HG03457 (cell line): ENCODE measurements around the gene JAZF1.

Experiments used
- ATAC-seq: cut with Tn5 transposase; IDR thresholded peaks from one replicate; pipeline ENCODE4 v1.9.1; 2021; ENCODE audit warnings: moderate number of reproducible peaks; ENCODE audit not compliant: unreplicated experiment

The JAZF1 gene

DNA sequence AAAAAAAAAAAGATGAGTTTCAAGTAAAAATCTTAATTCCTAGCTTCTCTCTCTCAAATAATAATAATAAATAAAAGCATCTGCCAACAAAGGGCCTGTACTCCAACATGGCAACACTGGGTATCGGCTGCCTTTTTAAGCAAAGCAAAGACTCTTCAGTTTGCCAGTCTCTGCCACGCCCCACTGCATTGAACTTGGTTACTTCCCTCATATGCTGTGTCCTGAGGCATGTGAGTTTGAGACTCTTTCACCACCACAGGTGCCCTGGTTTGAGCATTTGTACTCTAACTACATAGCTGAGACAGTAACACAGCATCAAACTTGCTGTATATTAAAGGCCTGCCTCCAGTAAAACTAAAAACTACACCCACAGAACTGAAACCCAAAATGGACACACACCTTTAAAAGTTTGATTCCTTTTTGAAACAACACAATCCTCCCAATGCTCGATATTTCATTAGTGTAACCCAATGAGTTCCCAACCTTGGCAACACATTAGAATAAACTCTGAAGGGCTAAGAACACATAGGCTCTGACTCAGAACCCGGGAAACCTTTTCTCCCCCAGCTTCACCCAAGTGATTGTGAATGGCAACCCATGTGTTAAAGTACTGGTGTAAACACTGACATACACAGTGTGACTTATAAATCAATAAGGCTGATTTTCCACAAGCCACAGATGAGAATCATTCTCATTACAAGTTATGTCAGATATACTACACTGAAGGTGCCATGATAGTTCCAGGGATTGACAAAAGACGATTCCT, 12.0 kb downstream of the JAZF1 start:
- no peak for ATAC-seq

- ATAC-seq: no peak
Observed at GRCh38 chr7:28166982-28167715, 13.4 kb downstream of the JAZF1 start.

DNA sequence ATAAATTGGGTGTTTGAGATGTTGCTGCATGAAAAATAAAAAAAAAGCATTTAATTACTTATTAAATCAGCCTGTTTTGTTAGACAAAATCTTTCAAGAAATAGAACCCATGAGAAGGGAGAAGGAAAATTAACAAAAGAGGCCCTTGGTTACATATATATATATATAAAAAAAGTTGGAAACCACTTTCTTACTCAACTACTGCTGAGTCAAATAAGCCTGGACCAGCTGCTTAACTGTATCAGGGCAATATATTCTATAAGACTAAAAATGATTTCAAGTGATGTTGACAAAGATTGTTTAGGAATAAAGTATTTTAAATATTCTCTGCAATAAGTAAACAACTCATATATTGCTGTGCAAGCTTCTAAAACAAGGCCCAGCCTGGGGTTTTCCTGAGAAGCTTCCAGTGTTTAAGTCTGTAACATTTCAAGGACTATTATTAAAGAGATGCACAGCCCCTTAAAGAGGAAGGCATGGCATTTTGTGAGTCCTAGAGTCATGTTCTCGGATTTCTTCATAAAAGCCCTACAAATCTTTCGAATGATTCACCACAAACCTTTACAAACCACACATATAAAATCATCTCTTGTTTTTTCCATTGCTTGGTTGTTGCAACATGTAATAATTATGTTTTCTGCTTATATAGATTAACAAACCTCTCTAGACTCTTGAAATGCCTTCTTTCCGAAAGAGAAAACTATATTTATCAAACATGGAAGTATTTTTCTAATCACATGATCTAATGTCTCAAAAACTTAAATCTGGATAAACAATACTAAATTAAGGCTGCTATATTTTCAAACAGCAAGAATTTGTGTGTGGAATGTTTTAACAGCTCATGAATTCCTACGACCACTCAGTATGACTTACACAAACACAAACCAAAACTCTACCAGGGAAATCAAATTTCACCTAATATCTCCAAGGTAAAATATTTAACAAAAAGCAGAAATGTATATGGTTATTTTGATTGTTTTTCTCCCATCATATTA, 14.3 kb downstream of the JAZF1 start:
- no peak for ATAC-seq

- no peak for ATAC-seq
Observed at GRCh38 chr7:28165261-28165660, 15.3 kb downstream of the JAZF1 start.

DNA sequence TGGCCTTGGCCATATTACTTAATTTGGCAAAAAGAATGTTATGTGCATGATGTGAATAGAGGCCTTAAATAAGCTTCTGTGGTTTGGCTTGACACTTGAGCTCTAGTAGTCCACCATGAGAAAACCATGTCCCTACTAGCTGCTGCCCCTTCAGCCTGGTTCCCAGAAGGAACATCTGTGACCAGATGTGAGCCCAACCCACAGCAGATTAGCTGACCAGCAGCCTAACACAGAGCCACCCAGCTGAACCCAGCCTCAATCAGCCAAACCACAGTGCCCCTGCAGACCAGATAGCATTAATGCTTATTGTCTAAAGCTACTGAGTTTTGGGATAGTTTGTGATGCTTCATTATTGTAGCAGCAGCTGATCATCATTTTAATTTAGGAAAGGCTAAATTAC, 16.6 kb downstream of the JAZF1 start:
- ATAC-seq: no peak

GRCh38 chr7:28161331-28161730, 19.3 kb downstream of the JAZF1 start:
- ATAC-seq: no peak

DNA sequence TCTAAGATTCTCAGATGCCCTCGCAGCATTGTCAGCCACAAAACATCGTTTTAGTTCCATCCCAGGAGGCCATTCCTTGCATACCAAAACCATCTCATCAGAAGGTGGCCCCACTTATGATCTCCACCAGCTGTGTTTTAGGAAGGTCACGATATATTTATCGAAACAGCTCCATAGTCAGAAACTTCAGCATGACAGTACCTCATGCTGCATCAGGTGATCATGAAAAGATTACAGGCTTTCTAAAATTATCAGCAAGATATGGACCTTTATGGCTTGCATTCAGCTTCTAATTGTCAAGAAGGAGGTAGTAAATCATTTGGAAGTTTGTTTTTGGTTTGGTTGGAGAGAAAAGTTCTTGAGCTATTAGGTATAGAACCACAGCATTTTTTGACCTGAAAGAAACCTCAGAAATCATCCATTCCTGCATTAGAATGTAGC, 20.0 kb downstream of the JAZF1 start:
- ATAC-seq: no peak

DNA sequence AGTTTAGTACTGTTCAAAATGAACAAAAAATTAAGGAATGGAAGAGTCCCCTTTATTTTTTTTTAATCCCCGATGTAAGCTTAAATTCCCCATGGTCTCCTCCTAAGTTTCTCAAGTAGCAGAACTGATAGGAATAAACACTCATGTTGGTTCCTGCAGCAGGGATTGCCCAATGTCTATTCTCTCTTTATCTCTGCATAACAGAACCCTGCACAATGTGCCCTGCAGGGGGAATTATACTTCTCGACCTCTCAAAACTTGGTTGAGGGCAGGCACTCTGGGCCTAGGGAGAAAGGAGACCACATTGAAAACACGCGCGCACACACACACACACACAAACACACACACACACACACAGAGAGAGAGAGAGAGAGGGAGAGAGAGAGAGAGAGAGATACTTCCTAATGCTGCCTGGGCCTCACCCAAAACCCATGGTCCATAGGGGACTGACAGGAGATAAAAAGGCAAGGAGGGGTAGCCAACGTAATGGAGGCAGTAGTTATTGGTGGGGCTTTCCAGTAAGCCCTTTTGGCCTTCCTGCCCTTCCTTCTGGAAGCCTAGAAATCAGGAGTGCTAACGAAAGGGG, 22.7 kb downstream of the JAZF1 start:
- no peak for ATAC-seq

DNA sequence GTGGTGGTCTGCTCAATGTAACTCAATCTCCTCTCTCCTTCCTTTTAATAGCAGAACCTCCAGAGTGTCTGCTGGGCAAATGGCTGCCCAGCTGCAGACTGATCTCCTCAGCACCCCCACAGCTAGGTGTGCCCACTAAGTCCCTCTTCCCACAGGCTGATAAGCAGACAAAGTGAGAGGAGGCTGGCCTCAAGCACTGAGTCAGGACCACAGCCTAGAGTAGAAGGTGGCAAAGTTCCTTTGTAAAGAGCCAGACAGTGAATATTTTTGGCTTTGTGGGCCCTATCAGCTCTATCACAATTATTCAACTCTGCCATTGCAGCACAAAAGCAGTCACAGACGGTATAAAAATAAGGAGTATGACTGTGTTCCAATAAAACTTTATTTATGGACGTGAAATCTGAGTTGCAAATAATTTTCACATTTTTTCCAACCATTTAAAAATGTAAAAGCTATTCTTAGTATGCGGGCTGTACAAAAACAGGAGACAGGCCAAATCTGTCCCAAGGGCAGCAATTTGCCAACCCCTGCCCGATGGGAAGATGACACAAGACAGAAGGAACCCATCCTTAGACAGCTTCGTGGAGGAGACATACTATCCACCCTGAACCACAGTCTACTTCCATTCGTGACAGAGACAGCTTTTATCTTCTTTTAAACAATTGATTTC, 23.4 kb downstream of the JAZF1 start:
- no peak for ATAC-seq

- no peak for ATAC-seq
Observed at GRCh38 chr7:28156401-28156800, 24.2 kb downstream of the JAZF1 start.

- ATAC-seq: no peak
Observed at GRCh38 chr7:28155964-28156363, 24.6 kb downstream of the JAZF1 start.

DNA sequence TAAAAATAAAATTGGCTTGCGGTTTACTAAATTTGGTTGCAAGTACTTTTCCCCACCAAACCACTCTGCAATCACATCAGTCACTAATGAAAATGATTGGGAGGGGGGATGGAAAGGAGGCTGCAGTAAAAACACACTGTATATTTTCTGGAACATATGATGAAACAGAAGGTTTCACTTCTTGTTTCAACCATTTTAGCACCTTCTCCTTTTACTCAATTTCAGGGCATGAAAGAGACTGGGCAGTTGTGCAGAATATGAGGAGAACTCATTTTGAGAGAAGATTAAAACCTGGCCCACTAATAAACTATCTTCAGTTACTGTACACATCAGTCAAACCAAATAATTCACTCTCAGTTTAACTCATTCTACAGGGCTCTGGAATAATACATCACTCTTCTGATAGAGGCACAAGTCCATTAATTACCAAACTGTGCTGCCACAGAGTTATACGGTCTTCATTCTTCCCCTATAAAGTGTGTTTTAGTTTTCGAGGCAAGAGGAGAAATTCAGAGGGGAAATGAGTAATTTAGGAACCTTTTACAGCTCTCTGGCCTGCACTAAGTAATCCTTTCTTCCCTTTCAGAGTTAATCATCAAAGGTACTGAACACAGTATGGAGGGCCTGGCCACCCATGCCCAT, 25.5 kb downstream of the JAZF1 start:
- ATAC-seq: peak; percentile 65

DNA sequence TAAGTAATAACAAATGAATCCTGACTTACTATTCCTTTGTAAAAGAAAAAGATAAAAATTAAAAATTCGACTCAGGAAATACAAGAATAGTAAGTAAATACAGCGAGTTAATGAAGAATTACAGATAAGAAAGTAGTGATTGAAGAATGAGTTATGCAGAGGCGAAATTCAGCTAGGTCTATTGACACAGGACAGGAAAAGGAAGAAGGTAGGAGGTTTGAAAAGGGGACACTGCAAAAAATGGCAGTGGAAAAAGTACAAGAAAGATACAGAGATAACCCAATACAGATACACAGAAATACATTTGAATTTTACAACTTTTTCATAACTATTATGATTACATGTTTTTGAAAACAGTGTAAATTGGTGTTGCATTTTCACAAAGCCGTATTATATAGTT, 28.0 kb downstream of the JAZF1 start:
- no peak for ATAC-seq

DNA sequence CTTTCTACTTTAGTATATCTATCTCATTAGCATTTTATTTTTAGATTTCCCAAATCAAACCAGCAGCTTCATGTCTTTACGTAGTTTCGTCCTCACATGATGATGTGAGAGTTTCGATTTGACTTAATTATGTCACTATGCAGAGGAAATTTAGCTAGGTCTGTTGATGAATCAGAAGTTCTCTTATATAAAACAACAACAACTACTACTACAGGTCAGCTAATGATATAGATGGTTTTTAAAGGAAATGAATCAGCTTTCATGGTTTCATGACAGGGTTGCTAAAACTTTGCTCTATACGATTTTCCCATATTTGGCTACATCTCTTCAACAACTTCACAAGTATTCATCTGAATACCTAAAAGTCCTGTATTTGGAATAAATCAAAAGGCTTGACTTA, 28.6 kb downstream of the JAZF1 start:
- no peak for ATAC-seq

GRCh38 chr7:28149291-28150101, 31.1 kb downstream of the JAZF1 start:
- no peak for ATAC-seq

GRCh38 chr7:28145931-28146330, 34.7 kb downstream of the JAZF1 start:
- ATAC-seq: no peak

DNA sequence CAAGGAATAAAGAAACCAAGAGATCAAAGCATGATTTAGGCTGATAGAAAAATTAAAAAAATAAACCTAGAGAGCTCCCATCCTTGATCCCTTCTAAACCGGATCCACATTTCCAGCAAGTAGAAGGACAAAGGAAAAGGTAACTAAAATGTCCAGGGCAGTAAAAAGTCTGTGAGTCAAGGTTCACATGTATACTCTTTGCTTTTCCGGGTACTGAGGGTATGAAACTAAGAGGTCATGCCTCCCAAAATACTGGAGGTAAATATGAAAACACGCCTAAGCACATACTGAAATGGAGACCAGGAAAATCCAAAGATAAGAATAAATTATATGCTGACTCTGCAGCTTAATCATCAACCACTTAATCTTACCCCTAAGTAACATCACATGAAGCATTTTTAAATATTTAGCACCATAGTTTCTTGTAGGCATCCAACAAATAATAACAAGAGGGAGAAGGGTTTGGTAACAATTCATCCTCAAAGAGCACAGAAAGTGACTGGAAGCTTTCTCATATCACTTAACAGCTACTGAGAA, 35.4 kb downstream of the JAZF1 start:
- ATAC-seq: no peak

DNA sequence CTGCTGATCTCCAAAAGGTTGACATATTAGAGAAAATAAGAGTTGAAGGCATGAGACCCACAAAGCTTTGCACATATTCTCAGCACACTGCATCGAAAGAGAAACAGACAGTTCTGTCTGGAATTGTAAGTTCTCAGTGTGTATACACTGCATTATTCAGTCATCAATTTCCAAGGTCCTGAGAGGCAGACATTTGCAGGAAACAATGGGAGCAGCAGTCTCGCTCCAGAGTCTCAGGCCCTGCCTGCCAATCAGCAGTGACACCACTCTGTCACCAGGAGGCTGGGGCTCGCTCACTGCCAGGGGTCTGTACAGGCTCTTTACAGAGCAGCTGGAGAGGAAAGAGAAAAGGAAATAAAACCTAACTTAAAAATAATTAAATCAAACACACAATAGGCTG, 36.3 kb downstream of the JAZF1 start:
- no peak for ATAC-seq

- ATAC-seq: no peak
Observed at GRCh38 chr7:28142650-28143049, 37.9 kb downstream of the JAZF1 start.
